GM12801 (cell line): Measurements from ENCODE around the gene CLDN34.

Source experiments
- CTCF ChIP-seq: IDR thresholded peaks from one replicate; pipeline ENCODE4 v1.5.1; 2011; ENCODE audit warnings: control low read depth; ENCODE audit not compliant: insufficient read length; ENCODE audit errors: extremely low read depth

CLDN34 gene

GRCh38 chrX:9997041-9997440 is 29.9 kb downstream of the CLDN34 start:
- TF ChIP-seq CTCF, result no peak

GRCh38 chrX:9997524-9997923 is 30.4 kb downstream of the CLDN34 start:
- no peak for TF ChIP-seq CTCF

GRCh38 chrX:10001496-10001895 is 34.3 kb downstream of the CLDN34 start:
- no peak for TF ChIP-seq CTCF

GRCh38 chrX:10004832-10005475 is 37.8 kb downstream of the CLDN34 start:
- no peak for TF ChIP-seq CTCF

DNA sequence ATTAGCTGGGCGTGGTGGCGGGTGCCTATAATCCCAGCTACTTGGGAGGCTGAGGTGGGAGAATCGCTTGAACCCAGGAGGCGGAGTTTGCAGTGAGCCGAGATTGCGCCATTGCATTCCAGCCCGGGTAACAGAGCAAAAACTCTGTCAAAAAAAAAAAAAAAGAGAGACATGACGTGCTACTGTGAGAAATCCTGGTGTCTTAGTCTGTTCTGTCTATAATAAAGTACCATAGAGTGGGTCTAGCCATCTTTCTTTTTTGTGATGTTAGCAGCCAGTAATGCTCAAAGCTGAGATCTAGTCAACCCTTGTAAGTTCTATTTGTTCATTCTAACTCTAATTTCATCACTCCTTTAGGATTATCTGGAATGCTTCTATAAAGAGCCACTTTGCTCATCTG is 38.9 kb downstream of the CLDN34 start:
- TF ChIP-seq CTCF, result no peak

- no peak for TF ChIP-seq CTCF
Measured at GRCh38 chrX:10006770-10007169, 39.6 kb downstream of the CLDN34 start.

DNA sequence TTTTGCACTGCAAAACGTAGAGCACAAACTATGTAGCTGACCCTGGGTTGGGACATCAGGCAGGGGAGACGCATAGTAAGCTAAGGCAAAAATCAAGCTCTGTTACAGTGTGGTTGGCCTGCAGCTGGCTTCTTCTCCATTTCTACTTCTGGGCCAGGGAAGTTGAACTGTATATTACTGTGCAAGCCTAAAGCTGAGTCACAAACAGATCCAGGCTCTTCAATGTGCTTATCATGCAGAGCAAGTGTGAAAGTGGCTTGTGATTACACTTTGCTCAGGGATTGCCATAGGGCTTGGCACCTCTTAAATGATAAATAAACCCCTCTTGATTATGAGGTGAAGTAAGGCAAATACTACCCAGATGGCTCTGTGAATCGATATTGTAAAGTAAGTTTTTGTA is 40.5 kb downstream of the CLDN34 start:
- TF ChIP-seq CTCF, result no peak
